Myocyte (in vitro differentiated cells): ENCODE data around the gene PHF21B. TPM values are rescaled to one million over a fixed set of nuclear protein-coding genes. Genes with fewer than 3 reads are reported as not detected.

Source experiments
- DNase-seq: peaks from one replicate; pipeline ENCODE4 v3.0.0-alpha.2; 2012; ENCODE audit warnings: low read depth
- total RNA-seq: library from RNA; depleted of rRNA; stranded (reverse); fragments of >200 nt; gene quantifications from 2 replicates; pipeline ENCODE4 v1.2.3, GENCODE V29; 2014

PHF21B gene
- total RNA-seq, 1 donor from 2014 or later, result 0.35 TPM

DNA sequence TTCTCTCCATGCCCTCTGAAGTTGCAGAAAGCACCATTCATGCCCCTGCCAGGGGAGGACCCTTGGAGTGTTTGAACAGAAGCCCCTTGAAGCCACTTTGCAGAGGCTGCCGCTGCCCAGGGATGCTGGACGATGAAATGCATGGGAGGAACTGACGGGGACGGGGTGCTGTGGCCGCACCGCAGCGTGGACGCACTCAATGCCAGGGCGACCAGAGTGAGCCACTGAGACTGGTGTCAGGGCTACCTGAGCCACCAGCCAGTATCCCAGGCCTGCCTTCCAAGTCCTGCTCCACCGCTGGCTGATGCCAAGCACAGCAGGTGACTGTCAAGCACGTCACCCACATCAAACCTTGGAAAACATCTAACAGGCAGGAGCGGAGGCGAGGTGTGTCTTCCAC, 17.6 kb downstream of the PHF21B start:
- no peak for DNase-seq

GRCh38 chr22:44991218-44991617, 18.6 kb downstream of the PHF21B start:
- DNase-seq, result no peak

DNA sequence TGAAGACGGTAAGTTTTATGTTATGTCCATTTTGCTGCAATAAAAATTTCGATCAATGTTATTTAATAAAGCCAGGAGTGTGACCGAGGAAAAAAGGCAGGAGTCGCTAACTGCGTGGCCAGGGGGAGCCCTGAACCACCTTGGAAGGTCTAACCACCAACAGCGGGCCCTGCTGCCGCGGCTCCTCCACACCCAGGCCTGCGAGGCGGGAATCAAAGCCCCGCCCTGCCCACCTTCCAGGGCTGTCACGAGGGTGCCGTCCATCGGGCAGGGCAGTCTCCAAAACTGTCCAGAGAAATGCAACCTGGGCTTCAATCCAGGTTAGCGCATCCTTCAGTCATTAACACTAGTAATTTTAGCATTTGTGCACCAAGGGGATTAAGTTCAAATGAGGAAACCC, 19.0 kb downstream of the PHF21B start:
- no peak for DNase-seq

- no peak for DNase-seq
These were observed 19.5 kb downstream of the PHF21B start for GRCh38 chr22:44990328-44990727.

DNA sequence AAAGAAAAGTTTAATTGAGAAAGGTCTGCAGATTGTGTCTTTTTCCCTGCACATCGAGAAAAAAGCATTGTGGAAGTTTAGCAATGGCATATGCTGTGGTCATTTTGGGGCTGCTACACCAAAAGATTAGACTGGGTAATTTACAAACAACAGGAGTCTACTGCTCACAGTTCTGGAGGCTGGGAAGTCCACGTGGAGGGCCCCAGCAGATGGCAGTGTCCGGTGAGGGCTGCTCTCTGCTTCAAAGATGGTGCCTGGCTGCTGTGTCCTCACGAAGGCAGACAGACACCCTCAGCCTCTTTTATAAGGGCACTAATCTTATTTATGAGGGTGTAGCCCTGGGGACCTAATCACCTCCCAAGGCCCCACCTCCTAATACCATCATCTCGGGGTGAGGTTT, 21.1 kb downstream of the PHF21B start:
- DNase-seq, result peak; percentile 9

DNA sequence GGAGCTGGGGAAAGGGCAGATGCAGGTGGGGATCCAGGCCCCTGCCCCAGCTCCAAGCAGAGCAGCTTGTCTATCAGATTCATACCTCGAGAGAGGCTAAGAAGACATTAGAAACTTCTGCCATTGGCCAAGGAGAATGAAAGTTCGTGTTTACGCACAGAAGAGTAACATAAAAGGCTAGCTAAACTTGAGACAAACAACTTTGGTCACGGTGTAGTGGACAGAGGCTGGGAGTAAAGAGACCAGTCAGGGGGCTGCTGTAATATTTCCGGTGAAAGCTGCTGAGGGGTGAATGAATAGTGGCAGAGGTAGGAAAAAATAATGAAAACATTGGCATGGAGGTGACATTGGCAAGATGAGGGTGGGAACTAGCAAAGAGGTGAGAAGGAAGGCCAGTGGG, 22.9 kb downstream of the PHF21B start:
- no peak for DNase-seq

DNA sequence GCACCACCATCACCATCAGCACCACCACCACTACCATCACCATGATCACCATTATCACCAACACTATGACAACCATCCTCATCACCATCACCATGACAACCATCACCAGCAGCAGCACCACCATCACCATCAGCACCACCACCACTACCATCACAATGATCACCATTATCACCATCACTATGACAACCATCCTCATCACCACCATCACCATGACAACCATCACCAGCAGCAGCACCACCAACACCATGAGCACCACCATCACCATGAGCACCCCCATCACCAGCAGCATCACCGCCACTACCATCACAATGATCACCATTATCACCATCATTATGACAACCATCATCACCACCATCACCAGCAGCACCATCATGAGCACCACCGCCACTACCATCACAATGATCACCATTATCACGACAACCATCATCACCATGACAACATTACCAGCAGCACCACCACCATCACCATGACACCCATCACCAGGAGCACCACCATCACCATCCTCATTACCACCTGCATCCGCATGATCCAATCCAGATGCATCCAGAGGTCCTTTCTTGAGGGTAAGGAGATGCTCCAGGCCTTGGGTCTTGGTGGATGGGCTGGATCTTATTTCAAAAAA, 23.8 kb downstream of the PHF21B start:
- DNase-seq, result no peak

DNA sequence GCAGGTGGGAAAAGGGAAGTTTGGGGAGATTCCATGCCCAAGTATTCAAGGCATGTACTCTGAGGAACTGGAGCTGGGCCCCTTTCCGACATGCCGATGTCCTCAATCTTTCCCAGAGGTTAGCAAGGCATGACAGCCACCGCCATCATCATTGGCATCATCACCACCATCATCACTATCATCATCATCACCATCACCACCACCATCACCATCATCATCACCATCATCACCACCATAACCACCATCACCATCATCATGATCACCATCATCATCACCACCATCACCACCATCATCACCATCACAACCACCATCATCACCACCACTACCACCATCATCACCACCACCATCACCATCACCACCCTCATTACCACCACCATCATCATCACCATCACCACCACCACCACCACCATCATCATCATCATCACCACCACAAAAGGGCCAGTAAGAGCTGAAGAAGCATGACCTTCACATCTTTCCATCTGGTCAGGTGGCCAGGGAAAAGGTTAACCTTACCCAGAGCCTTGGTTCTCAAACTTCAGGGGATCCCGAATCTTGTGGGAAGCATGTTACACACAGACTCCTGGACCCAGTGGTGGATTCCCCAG, 25.8 kb downstream of the PHF21B start:
- DNase-seq, result no peak

DNA sequence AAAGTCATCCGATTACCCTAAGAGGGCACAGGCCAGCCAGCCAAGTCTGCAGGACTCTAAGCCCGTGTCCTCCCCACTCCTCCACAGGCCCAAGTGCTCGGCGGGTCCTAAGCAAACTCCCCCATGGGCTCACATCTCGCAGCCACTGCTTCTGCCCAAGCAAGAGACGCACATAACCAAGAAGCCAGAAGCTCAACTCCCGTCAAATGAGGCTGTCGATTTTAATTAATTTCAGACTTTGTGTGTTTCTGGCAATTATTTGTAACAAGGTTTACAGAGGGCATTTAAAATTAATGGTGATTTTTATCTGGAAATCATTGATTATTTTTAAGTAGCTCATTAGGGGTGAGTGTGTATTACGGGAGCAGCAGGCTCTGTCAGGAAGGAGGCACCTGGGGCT, 27.4 kb downstream of the PHF21B start:
- no peak for DNase-seq

DNA sequence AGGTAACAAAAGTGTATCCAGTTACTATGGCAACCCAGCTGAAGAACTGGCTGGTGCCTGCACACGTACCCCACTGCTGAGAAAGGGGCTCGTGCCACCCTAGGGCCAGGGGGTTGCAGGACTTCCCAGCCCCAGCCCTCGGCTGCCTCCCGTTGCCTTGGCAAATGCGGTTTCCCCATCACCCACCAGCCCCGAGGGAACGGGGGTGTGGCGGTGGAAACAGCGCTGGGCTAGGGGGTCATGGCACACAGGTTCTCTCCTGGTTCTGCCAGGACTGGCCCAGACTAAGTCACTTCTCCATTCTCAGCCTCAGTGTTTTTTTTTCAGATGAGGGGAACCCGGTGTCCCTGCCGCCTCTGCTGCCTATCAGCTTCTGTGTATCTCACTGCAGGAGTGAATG, 27.9 kb downstream of the PHF21B start:
- DNase-seq, result no peak

- no peak for DNase-seq
These were observed 30.7 kb downstream of the PHF21B start for GRCh38 chr22:44979154-44979553.

GRCh38 chr22:44975427-44976262, 34.2 kb downstream of the PHF21B start:
- peak; percentile 90 for DNase-seq

DNA sequence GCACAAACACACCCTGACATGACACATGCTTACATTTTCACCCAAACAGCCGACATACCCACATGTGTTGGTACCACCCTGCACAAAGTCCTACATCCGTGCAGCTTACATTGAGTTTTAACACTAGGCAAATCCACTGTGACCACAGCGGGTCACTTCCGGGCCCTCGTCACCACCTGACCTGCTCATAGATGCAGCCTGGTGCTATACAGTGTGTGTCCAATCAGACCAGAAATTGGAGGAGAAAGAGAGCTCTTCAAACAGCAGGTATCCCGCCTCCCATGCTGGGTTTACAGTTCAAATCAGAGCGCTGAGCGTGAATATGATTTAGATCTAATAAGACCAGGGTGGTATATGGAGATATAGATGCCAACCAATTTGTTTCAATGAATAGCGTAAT, 35.4 kb downstream of the PHF21B start:
- no peak for DNase-seq

- DNase-seq, result no peak
These were observed 36.0 kb downstream of the PHF21B start for GRCh38 chr22:44973829-44974228.

DNA sequence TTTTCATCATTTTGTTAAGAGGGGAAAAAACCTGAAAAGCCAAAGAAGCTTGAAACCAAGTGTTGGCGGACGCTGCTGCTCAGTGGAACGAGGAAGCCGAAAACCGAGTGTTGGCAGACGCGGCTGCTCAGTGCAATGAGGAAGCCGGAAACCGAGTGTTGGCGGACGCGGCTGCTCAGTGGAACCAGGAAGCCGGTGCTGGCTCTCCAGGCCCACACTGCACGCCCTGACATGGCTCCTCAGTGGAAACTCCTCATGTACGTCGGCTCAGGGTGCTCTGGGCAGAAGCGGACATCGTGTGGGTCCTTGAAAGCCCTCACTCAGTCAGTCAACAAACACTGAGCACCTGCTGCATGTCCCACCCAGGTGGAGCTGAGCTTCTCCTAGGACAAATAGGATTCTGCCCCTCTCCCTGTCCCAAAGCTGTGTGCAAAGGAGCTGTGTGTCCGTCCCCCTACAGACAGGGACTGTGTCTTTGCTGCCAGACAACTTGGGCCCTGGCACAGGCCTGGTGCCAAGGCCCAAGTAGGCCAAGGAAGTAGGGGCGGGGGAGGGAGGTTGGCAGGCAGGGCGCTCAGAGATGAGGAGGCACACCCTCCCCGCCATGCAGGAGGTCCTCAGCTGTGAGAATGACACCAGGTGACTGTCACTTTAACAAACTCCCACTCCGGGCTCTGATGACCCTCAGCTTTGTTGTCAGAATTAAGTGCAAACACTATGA, 37.3 kb downstream of the PHF21B start:
- no peak for DNase-seq

GRCh38 chr22:44971651-44972362, 38.0 kb downstream of the PHF21B start:
- DNase-seq, result no peak

- DNase-seq, result no peak
These were observed 39.5 kb downstream of the PHF21B start for GRCh38 chr22:44970291-44970690.

GRCh38 chr22:44969817-44970216, 40.0 kb downstream of the PHF21B start:
- DNase-seq, result no peak

DNA sequence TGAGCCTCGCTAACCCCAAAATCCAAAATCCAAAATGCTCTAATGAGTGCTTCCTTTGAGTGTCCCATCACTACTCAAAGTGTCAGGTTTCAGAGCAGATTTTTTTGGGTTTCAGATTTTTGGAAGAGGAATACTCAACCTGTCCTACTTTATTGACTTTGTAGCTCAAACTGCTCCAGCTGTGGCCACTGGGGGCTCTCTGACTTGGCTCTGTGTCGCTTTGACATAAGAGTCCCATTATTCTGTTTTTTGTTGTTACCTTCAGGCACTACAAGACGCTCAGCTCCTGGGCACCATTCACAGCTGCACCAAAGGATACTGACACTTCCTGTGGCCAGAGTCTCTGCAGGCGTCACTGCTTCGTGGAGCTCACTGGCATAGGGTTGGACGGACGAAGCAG, 41.1 kb downstream of the PHF21B start:
- no peak for DNase-seq

- DNase-seq, result peak; percentile 40
These were observed 44.6 kb downstream of the PHF21B start for GRCh38 chr22:44965171-44965570.

DNA sequence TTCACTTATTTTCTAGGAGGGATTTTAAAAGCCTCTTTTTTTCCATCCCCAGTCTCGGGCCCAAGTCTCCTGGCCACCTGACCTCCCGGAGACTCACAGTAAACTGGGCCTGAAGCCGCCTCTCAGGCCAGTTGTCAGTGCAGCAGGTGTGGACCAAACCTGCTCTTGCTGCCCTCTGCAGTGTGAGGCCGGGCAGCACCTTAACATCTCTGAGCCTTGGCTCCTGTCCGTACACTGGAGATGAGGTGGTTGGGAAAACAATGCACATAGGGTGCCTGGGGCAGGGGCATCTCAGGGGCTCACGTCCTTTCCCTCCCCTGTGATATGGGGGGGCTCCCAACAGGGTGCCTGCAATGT, 45.1 kb downstream of the PHF21B start:
- DNase-seq, result no peak
